ENCODE measurements around the gene EFS.

EFS gene

GRCh38 chr14:23358553-23359166, 6.3 kb downstream of the EFS start:
- Histone ChIP-seq H3K4me3 (ENCODE audit: low read length) (no peak overlapping the region), H3K27ac (ENCODE audit: low read length) (no peak overlapping the region), H3K4me1 (ENCODE audit: control insufficient read depth, insufficient read depth, low read length) (no peaks in the 10 kb centered on the region), H3K36me3 (ENCODE audit: control insufficient read depth, insufficient read depth, low read length) (peaks cover 6% of the 10 kb centered on the region), H3K9me3 (ENCODE audit: control insufficient read depth, insufficient read depth, low read length) (no peaks in the 10 kb centered on the region), H3K27me3 (ENCODE audit: control insufficient read depth, insufficient read depth, low read length) (no peaks in the 10 kb centered on the region)
- DNase-seq (ENCODE audit: low read depth, low spot score), result no peak
- WGBS (ENCODE audit: insufficient coverage, insufficient read length), result no CpG with 5 or more reads among the region's 12 CpGs

DNA sequence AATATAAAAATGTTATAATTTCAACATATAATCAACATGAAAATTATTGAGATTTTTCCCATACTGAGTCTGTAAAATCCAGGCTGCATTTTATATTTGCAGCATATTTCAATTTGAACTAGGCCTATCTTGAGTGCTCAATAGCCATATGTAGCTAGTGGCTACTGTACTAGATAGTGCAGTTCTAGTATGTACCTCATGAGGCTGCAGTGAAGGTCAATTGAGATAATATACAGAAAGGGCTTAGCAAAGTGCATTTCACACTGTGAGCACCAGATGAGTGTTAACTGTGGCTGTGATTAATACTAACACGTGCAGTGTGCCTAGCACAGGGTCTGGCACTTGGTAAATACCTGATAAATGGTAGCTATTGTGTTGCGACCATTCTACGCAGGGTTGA, 6.9 kb downstream of the EFS start:
- no peaks in the 10 kb centered on the region for H3K27me3 ChIP-seq (ENCODE audit: control insufficient read depth, insufficient read depth, low read length)
- no peak overlapping the region for H3K27ac ChIP-seq (ENCODE audit: low read length)
- no peak for DNase-seq (ENCODE audit: low read depth, low spot score)
- H3K9me3 ChIP-seq (ENCODE audit: control insufficient read depth, insufficient read depth, low read length), result no peaks in the 10 kb centered on the region
- H3K4me1 ChIP-seq (ENCODE audit: control insufficient read depth, insufficient read depth, low read length), result no peaks in the 10 kb centered on the region
- H3K4me3 ChIP-seq (ENCODE audit: low read length), result no peak overlapping the region
- no CpG with 5 or more reads among the region's 3 CpGs for WGBS (ENCODE audit: insufficient coverage, insufficient read length)
- H3K36me3 ChIP-seq (ENCODE audit: control insufficient read depth, insufficient read depth, low read length), result peaks cover 6% of the 10 kb centered on the region

DNA sequence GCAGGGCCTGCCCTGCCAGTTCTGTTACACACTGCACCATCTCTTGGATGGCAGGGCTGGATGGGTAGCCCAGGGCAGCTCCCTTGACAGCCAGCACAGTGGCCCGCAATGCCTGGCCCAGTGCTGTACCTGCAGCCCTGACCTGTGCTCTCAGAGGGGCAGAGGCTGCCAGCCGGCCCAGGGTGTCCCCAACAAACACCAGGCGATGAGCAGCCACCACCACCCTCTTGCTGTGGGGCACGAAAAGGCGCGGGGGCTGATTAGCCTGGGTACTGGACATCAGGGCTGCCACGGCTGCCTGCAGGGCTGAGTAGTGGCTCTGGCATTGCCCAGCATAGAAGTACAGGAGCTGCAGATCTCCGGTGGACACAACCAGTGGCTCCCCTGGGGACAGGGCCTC, 7.7 kb downstream of the EFS start:
- Histone ChIP-seq H3K27me3 (ENCODE audit: control insufficient read depth, insufficient read depth, low read length) (no peaks in the 10 kb centered on the region), H3K36me3 (ENCODE audit: control insufficient read depth, insufficient read depth, low read length) (peaks cover 6% of the 10 kb centered on the region), H3K4me3 (ENCODE audit: low read length) (no peak overlapping the region), H3K27ac (ENCODE audit: low read length) (no peak overlapping the region), H3K9me3 (ENCODE audit: control insufficient read depth, insufficient read depth, low read length) (no peaks in the 10 kb centered on the region), H3K4me1 (ENCODE audit: control insufficient read depth, insufficient read depth, low read length) (no peaks in the 10 kb centered on the region)
- WGBS (ENCODE audit: insufficient coverage, insufficient read length), result no CpG with 5 or more reads among the region's 8 CpGs
- no peak for DNase-seq (ENCODE audit: low read depth, low spot score)

DNA sequence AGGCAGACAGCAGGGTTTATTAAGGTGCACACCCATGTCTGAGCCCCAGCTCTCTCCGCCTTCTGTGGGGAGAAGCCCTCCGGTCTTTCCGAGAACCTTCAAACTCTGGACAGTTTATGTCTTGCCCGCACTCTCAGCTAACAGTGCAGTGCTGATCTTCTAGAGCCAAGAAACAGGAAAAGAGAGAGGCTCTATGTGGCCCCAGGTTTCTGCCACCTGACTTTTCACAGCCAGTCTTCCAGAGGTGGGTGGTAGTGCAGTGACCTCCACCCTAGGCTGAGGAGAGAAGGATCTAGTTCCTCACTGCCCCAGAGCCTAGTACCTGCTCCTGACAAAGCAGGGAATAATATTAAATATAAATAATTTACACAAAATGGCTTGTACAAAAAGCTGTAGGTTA, 8.3 kb downstream of the EFS start:
- Histone ChIP-seq H3K27ac (ENCODE audit: low read length) (no peak overlapping the region), H3K9me3 (ENCODE audit: control insufficient read depth, insufficient read depth, low read length) (no peaks in the 10 kb centered on the region), H3K27me3 (ENCODE audit: control insufficient read depth, insufficient read depth, low read length) (no peaks in the 10 kb centered on the region), H3K4me1 (ENCODE audit: control insufficient read depth, insufficient read depth, low read length) (peaks cover 3% of the 10 kb centered on the region; the same call in 1 of the 2 replicates), H3K36me3 (ENCODE audit: control insufficient read depth, insufficient read depth, low read length) (peaks cover 6% of the 10 kb centered on the region), H3K4me3 (ENCODE audit: low read length) (no peak overlapping the region)
- WGBS (ENCODE audit: insufficient coverage, insufficient read length), result no CpG with 5 or more reads among the region's 4 CpGs
- DNase-seq (ENCODE audit: low read depth, low spot score), result no peak

- H3K4me1 ChIP-seq (ENCODE audit: control insufficient read depth, insufficient read depth, low read length), result peaks cover 4% of the 10 kb centered on the region; the same call in 1 of the 2 replicates
- peaks cover 6% of the 10 kb centered on the region for H3K36me3 ChIP-seq (ENCODE audit: control insufficient read depth, insufficient read depth, low read length)
- H3K27ac ChIP-seq (ENCODE audit: low read length), result no peak overlapping the region
- no peak for DNase-seq (ENCODE audit: low read depth, low spot score)
- WGBS (ENCODE audit: insufficient coverage, insufficient read length), result no CpG with 5 or more reads among the region's 6 CpGs
- no peaks in the 10 kb centered on the region for H3K27me3 ChIP-seq (ENCODE audit: control insufficient read depth, insufficient read depth, low read length)
- no peak overlapping the region for H3K4me3 ChIP-seq (ENCODE audit: low read length)
- H3K9me3 ChIP-seq (ENCODE audit: control insufficient read depth, insufficient read depth, low read length), result no peaks in the 10 kb centered on the region
These were observed 9.0 kb downstream of the EFS start for GRCh38 chr14:23355871-23356435.

DNA sequence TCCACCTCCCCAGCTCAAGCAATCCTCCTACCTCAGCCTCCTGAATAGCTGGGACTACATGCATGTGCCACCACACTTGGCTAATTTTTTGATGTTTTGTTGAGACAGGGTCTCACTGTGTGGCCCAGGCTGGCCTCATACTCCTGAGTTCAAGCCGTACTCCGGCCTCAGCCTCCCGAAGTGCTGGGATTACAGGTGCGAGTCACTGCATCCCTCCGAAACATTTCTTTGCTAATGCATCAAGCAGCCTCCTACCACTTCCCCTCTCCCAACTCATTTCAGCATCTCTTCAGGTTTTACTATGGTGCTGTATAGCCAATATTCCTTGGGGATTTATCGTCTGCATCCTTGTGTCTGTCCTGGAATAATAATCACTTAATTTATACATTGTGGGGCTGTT, 10.0 kb downstream of the EFS start:
- no peak for DNase-seq (ENCODE audit: low read depth, low spot score)
- peaks cover 4% of the 10 kb centered on the region; the same call in 1 of the 2 replicates for H3K4me1 ChIP-seq (ENCODE audit: control insufficient read depth, insufficient read depth, low read length)
- no peaks in the 10 kb centered on the region for H3K9me3 ChIP-seq (ENCODE audit: control insufficient read depth, insufficient read depth, low read length)
- no peaks in the 10 kb centered on the region for H3K27me3 ChIP-seq (ENCODE audit: control insufficient read depth, insufficient read depth, low read length)
- no peak overlapping the region for H3K27ac ChIP-seq (ENCODE audit: low read length)
- no peak overlapping the region for H3K4me3 ChIP-seq (ENCODE audit: low read length)
- no CpG with 5 or more reads among the region's 6 CpGs for WGBS (ENCODE audit: insufficient coverage, insufficient read length)
- H3K36me3 ChIP-seq (ENCODE audit: control insufficient read depth, insufficient read depth, low read length), result peaks cover 5% of the 10 kb centered on the region

DNA sequence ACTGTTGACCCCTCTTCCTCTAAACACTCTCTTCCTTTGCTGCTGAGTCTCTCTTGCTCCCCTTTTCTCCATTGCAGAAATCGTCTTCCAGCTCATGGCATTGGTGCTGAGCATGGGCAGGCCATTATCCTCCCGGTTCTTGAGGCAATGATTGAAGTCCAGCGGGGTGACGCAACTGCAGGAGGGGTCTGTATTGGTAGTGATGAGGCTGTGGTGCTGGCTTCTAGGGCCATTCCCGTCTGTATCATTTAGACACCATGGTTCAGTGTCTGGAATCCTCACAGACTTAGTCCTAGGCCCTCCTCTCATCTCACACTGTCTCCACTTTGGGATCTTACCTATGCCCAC, 11.6 kb downstream of the EFS start:
- no peak overlapping the region for H3K4me3 ChIP-seq (ENCODE audit: low read length)
- H3K27me3 ChIP-seq (ENCODE audit: control insufficient read depth, insufficient read depth, low read length), result no peaks in the 10 kb centered on the region
- DNase-seq (ENCODE audit: low read depth, low spot score), result no peak
- WGBS (ENCODE audit: insufficient coverage, insufficient read length), result no CpG with 5 or more reads among the region's 5 CpGs
- no peaks in the 10 kb centered on the region for H3K9me3 ChIP-seq (ENCODE audit: control insufficient read depth, insufficient read depth, low read length)
- H3K27ac ChIP-seq (ENCODE audit: low read length), result no peak overlapping the region
- peaks cover 2% of the 10 kb centered on the region; the same call in 1 of the 2 replicates for H3K36me3 ChIP-seq (ENCODE audit: control insufficient read depth, insufficient read depth, low read length)
- H3K4me1 ChIP-seq (ENCODE audit: control insufficient read depth, insufficient read depth, low read length), result peaks cover 4% of the 10 kb centered on the region; the same call in 1 of the 2 replicates

GRCh38 chr14:23352506-23353432, 12.2 kb downstream of the EFS start, which contains the start of gene SLC22A17:
TSS of gene SLC22A17 (minus strand) at chr14:23352887.
- no CpG with 5 or more reads among the region's 42 CpGs for WGBS (ENCODE audit: insufficient coverage, insufficient read length)
- Histone ChIP-seq H3K4me1 (ENCODE audit: control insufficient read depth, insufficient read depth, low read length) (peaks cover 4% of the 10 kb centered on the region; the same call in 1 of the 2 replicates), H3K9me3 (ENCODE audit: control insufficient read depth, insufficient read depth, low read length) (no peaks in the 10 kb centered on the region), H3K27me3 (ENCODE audit: control insufficient read depth, insufficient read depth, low read length) (no peaks in the 10 kb centered on the region), H3K27ac (ENCODE audit: low read length) (no peak within 1 kb of the TSS), H3K4me3 (ENCODE audit: low read length) (peak within 1 kb of the TSS; percentile 91), H3K36me3 (ENCODE audit: control insufficient read depth, insufficient read depth, low read length) (peaks cover 2% of the 10 kb centered on the region; the same call in 1 of the 2 replicates)
- peak; percentile 77 for DNase-seq (ENCODE audit: low read depth, low spot score)

- H3K36me3 ChIP-seq (ENCODE audit: control insufficient read depth, insufficient read depth, low read length), result no peaks in the 10 kb centered on the region
- peaks cover 4% of the 10 kb centered on the region; the same call in 1 of the 2 replicates for H3K4me1 ChIP-seq (ENCODE audit: control insufficient read depth, insufficient read depth, low read length)
- H3K9me3 ChIP-seq (ENCODE audit: control insufficient read depth, insufficient read depth, low read length), result no peaks in the 10 kb centered on the region
- H3K27me3 ChIP-seq (ENCODE audit: control insufficient read depth, insufficient read depth, low read length), result no peaks in the 10 kb centered on the region
- no CpG with 5 or more reads among the region's 61 CpGs for WGBS (ENCODE audit: insufficient coverage, insufficient read length)
- H3K27ac ChIP-seq (ENCODE audit: low read length), result no peak overlapping the region
- DNase-seq (ENCODE audit: low read depth, low spot score), result no peak
- peak overlapping the region; percentile 91 for H3K4me3 ChIP-seq (ENCODE audit: low read length)
These were observed 13.1 kb downstream of the EFS start for GRCh38 chr14:23351681-23352505.
